ENCODE results near the gene TOR1AIP2.

DNA sequence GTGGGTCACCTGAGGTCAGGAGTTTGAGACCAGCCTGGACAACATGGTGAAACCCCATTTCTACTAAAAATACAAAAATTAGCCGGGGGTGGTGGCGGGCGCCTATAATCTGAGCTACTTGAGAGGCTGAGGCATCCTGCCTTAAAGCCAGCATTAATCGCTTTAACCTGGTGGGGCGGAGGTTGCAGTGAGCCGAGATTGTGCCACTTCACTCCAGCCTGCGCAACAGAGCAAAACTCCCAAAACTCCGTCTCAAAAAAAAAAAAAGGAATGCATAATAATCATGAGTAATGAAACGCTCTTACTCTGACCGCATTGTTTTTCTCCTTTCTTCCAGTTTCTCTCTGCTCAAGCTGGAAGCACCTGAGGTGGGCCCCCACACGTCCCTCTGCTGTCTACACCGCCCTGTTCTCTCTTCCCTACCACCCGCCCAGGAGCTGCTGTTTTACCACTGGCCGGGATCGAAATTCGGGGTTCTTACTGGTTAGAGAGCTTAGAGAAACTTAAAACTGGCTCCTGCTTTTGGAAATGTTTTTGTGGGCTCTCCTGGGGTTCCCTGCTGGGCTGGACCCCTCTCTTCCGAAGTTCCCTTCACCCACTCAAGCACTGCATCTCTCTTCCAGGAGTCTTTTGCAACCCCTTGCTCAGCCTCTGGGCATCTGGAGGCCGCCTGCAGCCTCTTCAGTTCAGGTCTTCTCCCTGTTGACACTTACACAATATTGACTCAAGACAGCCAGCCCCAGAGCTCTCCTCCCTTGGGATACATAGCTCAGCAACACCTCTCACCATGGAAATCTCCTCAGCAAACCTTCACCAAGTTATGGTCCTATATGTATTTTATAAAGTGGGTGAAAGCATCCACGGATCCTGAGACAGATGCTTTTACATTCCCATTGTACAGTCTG lies 72.1 kb downstream of the TOR1AIP2 start:
- TF ChIP-seq, protein P1, sequence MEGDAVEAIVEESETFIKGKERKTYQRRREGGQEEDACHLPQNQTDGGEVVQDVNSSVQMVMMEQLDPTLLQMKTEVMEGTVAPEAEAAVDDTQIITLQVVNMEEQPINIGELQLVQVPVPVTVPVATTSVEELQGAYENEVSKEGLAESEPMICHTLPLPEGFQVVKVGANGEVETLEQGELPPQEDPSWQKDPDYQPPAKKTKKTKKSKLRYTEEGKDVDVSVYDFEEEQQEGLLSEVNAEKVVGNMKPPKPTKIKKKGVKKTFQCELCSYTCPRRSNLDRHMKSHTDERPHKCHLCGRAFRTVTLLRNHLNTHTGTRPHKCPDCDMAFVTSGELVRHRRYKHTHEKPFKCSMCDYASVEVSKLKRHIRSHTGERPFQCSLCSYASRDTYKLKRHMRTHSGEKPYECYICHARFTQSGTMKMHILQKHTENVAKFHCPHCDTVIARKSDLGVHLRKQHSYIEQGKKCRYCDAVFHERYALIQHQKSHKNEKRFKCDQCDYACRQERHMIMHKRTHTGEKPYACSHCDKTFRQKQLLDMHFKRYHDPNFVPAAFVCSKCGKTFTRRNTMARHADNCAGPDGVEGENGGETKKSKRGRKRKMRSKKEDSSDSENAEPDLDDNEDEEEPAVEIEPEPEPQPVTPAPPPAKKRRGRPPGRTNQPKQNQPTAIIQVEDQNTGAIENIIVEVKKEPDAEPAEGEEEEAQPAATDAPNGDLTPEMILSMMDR (IDR thresholded peaks at IDR 0.05; ENCODE audit: low read depth, low read length) = no peak
- no peak for TF ChIP-seq EZH2phosphoT487 (IDR thresholded peaks at IDR 0.05; ENCODE audit: low read depth)
